KMS-11 (cell line): ENCODE data around the gene DGKB.

Experiments used
- H2AFZ ChIP-seq: fragments of 200-600 bp; sonication (generic); 2 replicates; pipeline ENCODE4 v1.6.1; 2016; ENCODE audit warnings: antibody characterized with exemption, mixed run types, low read depth
- H3K27ac ChIP-seq: fragments of 200-600 bp; sonication (generic); 2 replicates; pipeline ENCODE4 v1.6.1; 2016; ENCODE audit warnings: mild to moderate bottlenecking, mixed run types
- H3K27me3 ChIP-seq: fragments of 200-600 bp; sonication (generic); 2 replicates; pipeline ENCODE4 v1.6.1; 2017; ENCODE audit warnings: mild to moderate bottlenecking, low read depth, mixed run types, moderate library complexity; ENCODE audit not compliant: insufficient read depth
- H3K36me3 ChIP-seq: fragments of 200-600 bp; sonication (generic); 2 replicates; pipeline ENCODE4 v1.6.1; 2017; ENCODE audit warnings: mild to moderate bottlenecking, mixed run types; ENCODE audit not compliant: insufficient read depth
- H3K4me1 ChIP-seq: fragments of 200-600 bp; sonication (generic); 2 replicates; pipeline ENCODE4 v1.6.1; 2016; ENCODE audit warnings: mild to moderate bottlenecking, low read depth, mixed run types; ENCODE audit not compliant: poor library complexity, severe bottlenecking
- H3K4me2 ChIP-seq: fragments of 200-600 bp; sonication (generic); 2 replicates; pipeline ENCODE4 v1.7.0; 2016; ENCODE audit warnings: mild to moderate bottlenecking, mixed run types
- H3K4me3 ChIP-seq: fragments of 200-600 bp; sonication (generic); IDR thresholded peaks from 2 replicates; pipeline ENCODE4 v1.6.1; 2017; ENCODE audit warnings: low read depth, low read length, mixed read lengths; ENCODE audit not compliant: insufficient read depth
- H3K79me2 ChIP-seq: fragments of 200-600 bp; sonication (generic); 2 replicates; pipeline ENCODE4 v1.6.1; 2016; ENCODE audit warnings: low read depth, mixed run types; ENCODE audit not compliant: insufficient read depth
- H3K9ac ChIP-seq: fragments of 200-600 bp; sonication (generic); 2 replicates; pipeline ENCODE4 v1.6.1; 2016; ENCODE audit warnings: mild to moderate bottlenecking, mixed run types
- H4K20me1 ChIP-seq: fragments of 200-600 bp; sonication (generic); 2 replicates; pipeline ENCODE4 v1.6.1; 2016; ENCODE audit warnings: mild to moderate bottlenecking, mixed run types; ENCODE audit not compliant: insufficient read depth
- CTCF ChIP-seq: fragments of 200-600 bp; sonication (generic); conservative IDR thresholded peaks from 2 replicates; pipeline ENCODE4 v1.6.1; 2017; ENCODE audit warnings: low read depth, mild to moderate bottlenecking, antibody characterized with exemption, low read length, moderate library complexity, mixed read lengths

DGKB gene

GRCh38 chr7:14303536-14303935, 599.0 kb downstream of the DGKB start:
- Histone ChIP-seq H3K4me1 (no peaks in the 10 kb centered on the region), H3K4me3 (no peak overlapping the region), H3K79me2 (no peaks in the 10 kb centered on the region), H3K27ac (no peak overlapping the region), H3K27me3 (no peaks in the 10 kb centered on the region), H3K9ac (no peak overlapping the region), H2AFZ (no peak overlapping the region), H4K20me1 (no peaks in the 10 kb centered on the region), H3K4me2 (no peak overlapping the region), H3K36me3 (no peaks in the 10 kb centered on the region)
- TF ChIP-seq CTCF, result no peak

- Histone ChIP-seq H3K4me3 (no peak overlapping the region), H3K4me2 (no peak overlapping the region)
Observed at GRCh38 chr7:14294637-14295036, 607.9 kb downstream of the DGKB start.

GRCh38 chr7:14293434-14293833, 609.1 kb downstream of the DGKB start:
- H3K4me1 ChIP-seq, result no peaks in the 10 kb centered on the region
- H3K4me2 ChIP-seq, result no peak overlapping the region
- TF ChIP-seq CTCF, result no peak
- H3K79me2 ChIP-seq, result no peaks in the 10 kb centered on the region
- H3K27ac ChIP-seq, result no peak overlapping the region
- H4K20me1 ChIP-seq, result no peaks in the 10 kb centered on the region
- no peak overlapping the region for H3K9ac ChIP-seq
- H2AFZ ChIP-seq, result no peak overlapping the region
- no peak overlapping the region for H3K4me3 ChIP-seq
- no peaks in the 10 kb centered on the region for H3K27me3 ChIP-seq
- no peaks in the 10 kb centered on the region for H3K36me3 ChIP-seq

More at GRCh38 chr7:14294637-14295036, 607.9 kb downstream of the DGKB start:
- no peaks in the 10 kb centered on the region for H4K20me1 ChIP-seq
- no peak for TF ChIP-seq CTCF
- H3K79me2 ChIP-seq, result no peaks in the 10 kb centered on the region
- no peaks in the 10 kb centered on the region for H3K36me3 ChIP-seq
- no peaks in the 10 kb centered on the region for H3K4me1 ChIP-seq
- H3K27me3 ChIP-seq, result no peaks in the 10 kb centered on the region
- H2AFZ ChIP-seq, result no peak overlapping the region
- H3K27ac ChIP-seq, result no peak overlapping the region
- H3K9ac ChIP-seq, result no peak overlapping the region

- Histone ChIP-seq H3K4me3 (no peak overlapping the region), H3K4me2 (no peak overlapping the region), H3K36me3 (no peaks in the 10 kb centered on the region), H4K20me1 (no peaks in the 10 kb centered on the region), H3K27me3 (no peaks in the 10 kb centered on the region), H3K27ac (no peak overlapping the region), H2AFZ (no peak overlapping the region), H3K79me2 (no peaks in the 10 kb centered on the region), H3K4me1 (no peaks in the 10 kb centered on the region), H3K9ac (no peak overlapping the region)
- no peak for TF ChIP-seq CTCF
Observed at GRCh38 chr7:14292737-14293136, 609.8 kb downstream of the DGKB start.
